ENCODE results near the gene IRF3.

IRF3 gene

GRCh38 chr19:49676784-49677230 lies 11.2 kb upstream of the IRF3 start:
- Mint-ChIP-seq H3K27me3 (ENCODE audit: low read depth, poor library complexity) (no peaks in the 10 kb centered on the region), H3K27ac (peak overlapping the region; percentile 100), H3K9me3 (no peaks in the 10 kb centered on the region), H3K4me3 (peak overlapping the region; percentile 92), H3K4me1 (peaks cover 40% of the 10 kb centered on the region), H3K36me3 (ENCODE audit: low read depth) (peaks cover 13% of the 10 kb centered on the region)
- TF ChIP-seq CTCF (IDR thresholded peaks at IDR 0.05): no peak
- DNase-seq: peak; percentile 98

DNA sequence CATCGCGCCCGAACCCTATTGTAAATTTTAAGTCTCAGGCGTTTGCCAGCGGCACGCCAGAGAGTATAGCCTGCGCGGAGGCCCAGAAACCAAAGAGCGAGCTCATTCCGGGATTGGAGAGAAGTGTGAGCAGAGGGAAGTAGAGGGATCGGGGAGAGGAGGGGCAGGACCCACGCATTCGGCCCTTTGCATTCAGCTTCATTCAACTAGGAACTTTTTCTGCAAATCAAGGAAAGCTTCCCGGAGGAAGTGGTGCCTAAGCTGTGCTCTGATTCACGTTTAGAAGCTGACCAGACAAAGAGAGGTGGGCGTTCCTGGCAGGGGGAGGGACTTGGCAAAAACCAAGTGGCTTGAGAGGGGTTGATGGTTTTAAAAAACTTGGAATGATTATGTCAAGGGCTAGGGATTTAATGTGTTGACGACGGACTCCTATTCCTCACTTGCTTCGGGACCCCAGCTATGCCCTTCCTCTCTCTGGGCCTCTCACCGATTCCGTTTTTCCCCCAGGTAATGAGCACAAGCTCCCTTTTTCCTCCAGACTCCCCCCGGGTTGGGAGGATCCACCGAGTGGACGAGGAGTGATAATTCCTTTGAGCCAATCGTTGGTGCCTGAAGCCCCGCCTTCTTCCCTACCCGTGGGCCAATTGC lies 10.6 kb upstream of the IRF3 start:
- peak overlapping the region; percentile 100 for H3K27ac Mint-ChIP-seq
- TF ChIP-seq CTCF (IDR thresholded peaks at IDR 0.05): no peak
- DNase-seq: peak; percentile 80
- peak overlapping the region; percentile 92 for H3K4me3 Mint-ChIP-seq
- no peaks in the 10 kb centered on the region for H3K9me3 Mint-ChIP-seq
- H3K27me3 Mint-ChIP-seq (ENCODE audit: low read depth, poor library complexity): no peaks in the 10 kb centered on the region
- peaks cover 42% of the 10 kb centered on the region for H3K4me1 Mint-ChIP-seq
- H3K36me3 Mint-ChIP-seq (ENCODE audit: low read depth): peaks cover 15% of the 10 kb centered on the region

- Mint-ChIP-seq H3K27ac (peak overlapping the region; percentile 83), H3K4me3 (peak overlapping the region; percentile 43), H3K36me3 (ENCODE audit: low read depth) (peaks cover 25% of the 10 kb centered on the region), H3K27me3 (ENCODE audit: low read depth, poor library complexity) (peaks cover under 1% of the 10 kb centered on the region), H3K9me3 (no peaks in the 10 kb centered on the region), H3K4me1 (peaks cover 13% of the 10 kb centered on the region)
- peak; percentile 89 for DNase-seq
- TF ChIP-seq CTCF (IDR thresholded peaks at IDR 0.05): peak; percentile 80
Observed at GRCh38 chr19:49672131-49672919, 6.7 kb upstream of the IRF3 start.

GRCh38 chr19:49669516-49669915 lies 3.9 kb upstream of the IRF3 start:
- Mint-ChIP-seq H3K9me3 (no peaks in the 10 kb centered on the region), H3K27ac (no peak overlapping the region), H3K4me1 (peaks cover 39% of the 10 kb centered on the region), H3K27me3 (ENCODE audit: low read depth, poor library complexity) (peaks cover 4% of the 10 kb centered on the region), H3K4me3 (no peak overlapping the region), H3K36me3 (ENCODE audit: low read depth) (peaks cover 25% of the 10 kb centered on the region)
- no peak for DNase-seq
- no peak for TF ChIP-seq CTCF (IDR thresholded peaks at IDR 0.05)

- peak overlapping the region; percentile 97 for H3K4me3 Mint-ChIP-seq
Observed at GRCh38 chr19:49667473-49667872, 1.8 kb upstream of the IRF3 start.

More at GRCh38 chr19:49667473-49667872, 1.8 kb upstream of the IRF3 start:
- Mint-ChIP-seq H3K27ac (peak overlapping the region; percentile 41), H3K9me3 (no peaks in the 10 kb centered on the region), H3K36me3 (ENCODE audit: low read depth) (peaks cover 25% of the 10 kb centered on the region), H3K4me1 (peaks cover 52% of the 10 kb centered on the region), H3K27me3 (ENCODE audit: low read depth, poor library complexity) (peaks cover 4% of the 10 kb centered on the region)
- no peak for TF ChIP-seq CTCF (IDR thresholded peaks at IDR 0.05)
- DNase-seq: no peak
